Measurements from ENCODE around the gene PCLO.

Gene PCLO, protein sequence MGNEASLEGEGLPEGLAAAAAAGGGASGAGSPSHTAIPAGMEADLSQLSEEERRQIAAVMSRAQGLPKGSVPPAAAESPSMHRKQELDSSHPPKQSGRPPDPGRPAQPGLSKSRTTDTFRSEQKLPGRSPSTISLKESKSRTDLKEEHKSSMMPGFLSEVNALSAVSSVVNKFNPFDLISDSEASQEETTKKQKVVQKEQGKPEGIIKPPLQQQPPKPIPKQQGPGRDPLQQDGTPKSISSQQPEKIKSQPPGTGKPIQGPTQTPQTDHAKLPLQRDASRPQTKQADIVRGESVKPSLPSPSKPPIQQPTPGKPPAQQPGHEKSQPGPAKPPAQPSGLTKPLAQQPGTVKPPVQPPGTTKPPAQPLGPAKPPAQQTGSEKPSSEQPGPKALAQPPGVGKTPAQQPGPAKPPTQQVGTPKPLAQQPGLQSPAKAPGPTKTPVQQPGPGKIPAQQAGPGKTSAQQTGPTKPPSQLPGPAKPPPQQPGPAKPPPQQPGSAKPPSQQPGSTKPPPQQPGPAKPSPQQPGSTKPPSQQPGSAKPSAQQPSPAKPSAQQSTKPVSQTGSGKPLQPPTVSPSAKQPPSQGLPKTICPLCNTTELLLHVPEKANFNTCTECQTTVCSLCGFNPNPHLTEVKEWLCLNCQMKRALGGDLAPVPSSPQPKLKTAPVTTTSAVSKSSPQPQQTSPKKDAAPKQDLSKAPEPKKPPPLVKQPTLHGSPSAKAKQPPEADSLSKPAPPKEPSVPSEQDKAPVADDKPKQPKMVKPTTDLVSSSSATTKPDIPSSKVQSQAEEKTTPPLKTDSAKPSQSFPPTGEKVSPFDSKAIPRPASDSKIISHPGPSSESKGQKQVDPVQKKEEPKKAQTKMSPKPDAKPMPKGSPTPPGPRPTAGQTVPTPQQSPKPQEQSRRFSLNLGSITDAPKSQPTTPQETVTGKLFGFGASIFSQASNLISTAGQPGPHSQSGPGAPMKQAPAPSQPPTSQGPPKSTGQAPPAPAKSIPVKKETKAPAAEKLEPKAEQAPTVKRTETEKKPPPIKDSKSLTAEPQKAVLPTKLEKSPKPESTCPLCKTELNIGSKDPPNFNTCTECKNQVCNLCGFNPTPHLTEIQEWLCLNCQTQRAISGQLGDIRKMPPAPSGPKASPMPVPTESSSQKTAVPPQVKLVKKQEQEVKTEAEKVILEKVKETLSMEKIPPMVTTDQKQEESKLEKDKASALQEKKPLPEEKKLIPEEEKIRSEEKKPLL (N-terminal part only)

GRCh38 chr7:83162402-83163256 lies at the start of gene PCLO:
PCLO (minus strand) TSS chr7:83162884; CDS start chr7:83162592, 292 bp downstream.
- peak; percentile 55 for DNase-seq

- no peak for DNase-seq
Measured at GRCh38 chr7:83211685-83212084, 49.0 kb upstream of the PCLO start.

GRCh38 chr7:83210479-83210878 lies 47.8 kb upstream of the PCLO start:
- no peak for DNase-seq

- DNase-seq: no peak
Measured at GRCh38 chr7:83204715-83205114, 42.0 kb upstream of the PCLO start.

DNA sequence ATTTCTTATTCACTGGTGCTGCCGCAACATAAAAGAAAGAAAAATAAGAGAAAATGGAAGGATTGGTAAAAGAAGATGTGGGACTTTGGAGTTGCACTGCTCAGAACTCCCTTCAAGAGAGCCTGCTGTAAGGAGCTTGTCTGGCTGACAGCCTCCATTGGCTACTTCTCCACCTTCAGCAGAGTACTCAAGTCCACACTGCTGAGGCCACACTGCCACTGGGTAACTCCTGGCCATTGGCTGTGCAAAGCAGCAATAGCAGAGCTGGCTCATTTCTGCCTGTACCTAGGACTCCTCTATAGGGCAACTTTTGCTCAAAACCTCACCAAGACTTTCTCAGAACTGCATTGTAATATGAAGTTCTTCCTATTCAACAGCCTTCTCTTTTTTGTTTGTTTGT lies 38.7 kb upstream of the PCLO start:
- no peak for DNase-seq

- DNase-seq: no peak
Measured at GRCh38 chr7:83190659-83191389, 28.1 kb upstream of the PCLO start.

DNA sequence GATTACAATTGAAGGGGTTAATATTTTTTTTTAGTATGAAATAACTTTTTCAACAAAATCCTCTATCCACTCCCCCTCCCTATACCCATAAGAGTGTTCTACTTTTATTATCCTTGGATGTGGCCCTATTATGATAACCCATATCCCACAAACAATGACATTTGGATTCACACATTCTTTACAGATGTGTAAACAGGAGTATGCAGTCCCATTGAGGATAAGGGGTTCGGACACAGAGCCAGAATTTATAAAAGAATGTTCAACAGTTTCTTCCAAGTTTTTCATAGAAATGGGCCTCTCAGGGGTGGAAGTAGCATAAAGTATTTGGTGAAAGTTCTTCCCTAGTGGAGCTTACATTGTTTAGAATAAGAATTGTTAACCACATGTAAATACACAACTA lies 16.1 kb upstream of the PCLO start:
- no peak for DNase-seq

GRCh38 chr7:83178066-83178465 lies 15.4 kb upstream of the PCLO start:
- DNase-seq: no peak

GRCh38 chr7:83173664-83174063 lies 11.0 kb upstream of the PCLO start:
- DNase-seq: no peak

DNA sequence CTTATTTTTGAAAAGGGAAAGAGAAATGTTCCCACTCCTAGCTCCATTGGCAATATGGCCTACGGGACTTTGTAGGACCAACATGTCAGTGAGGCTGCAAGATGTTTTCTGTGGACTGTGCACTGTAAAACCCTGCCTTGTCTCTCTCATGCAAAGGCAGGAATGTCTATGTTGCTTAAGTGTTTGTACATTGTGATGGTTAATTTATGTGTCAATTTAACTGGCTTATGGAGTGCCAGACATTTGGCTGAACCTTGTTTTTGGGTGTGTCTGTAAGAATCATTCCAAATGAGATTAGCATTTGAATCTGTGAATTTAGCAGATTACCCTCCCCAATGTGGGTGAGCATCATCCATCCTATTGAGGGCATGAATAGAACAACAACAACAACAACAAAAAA lies 4.1 kb upstream of the PCLO start:
- no peak for DNase-seq

DNA sequence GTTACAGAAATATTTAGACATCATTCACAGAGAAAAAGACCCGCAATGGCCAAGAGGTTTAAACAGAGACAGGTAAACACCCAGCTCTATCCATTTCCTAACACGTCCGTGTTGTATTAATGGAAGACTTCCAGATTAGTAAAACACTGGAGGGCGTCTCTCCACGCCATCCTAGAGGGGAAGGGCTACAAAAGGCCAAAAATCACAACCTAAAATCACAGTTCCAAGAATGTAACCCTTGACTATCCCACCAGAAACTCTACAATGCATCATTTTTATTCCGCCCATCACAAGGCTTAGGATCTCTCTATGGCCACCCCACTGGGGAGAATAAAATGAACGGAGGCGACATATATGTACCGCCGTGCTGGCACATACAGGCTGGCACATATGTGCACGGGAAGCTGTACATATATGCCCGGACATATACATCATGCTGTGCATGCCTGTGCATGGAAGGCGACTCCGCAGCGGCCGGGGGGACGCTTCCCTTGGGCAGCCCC lies 734 bp downstream of the PCLO start:
- DNase-seq: no peak

- DNase-seq: peak; percentile 20
Measured at GRCh38 chr7:83161186-83161585, 1.5 kb downstream of the PCLO start.

DNA sequence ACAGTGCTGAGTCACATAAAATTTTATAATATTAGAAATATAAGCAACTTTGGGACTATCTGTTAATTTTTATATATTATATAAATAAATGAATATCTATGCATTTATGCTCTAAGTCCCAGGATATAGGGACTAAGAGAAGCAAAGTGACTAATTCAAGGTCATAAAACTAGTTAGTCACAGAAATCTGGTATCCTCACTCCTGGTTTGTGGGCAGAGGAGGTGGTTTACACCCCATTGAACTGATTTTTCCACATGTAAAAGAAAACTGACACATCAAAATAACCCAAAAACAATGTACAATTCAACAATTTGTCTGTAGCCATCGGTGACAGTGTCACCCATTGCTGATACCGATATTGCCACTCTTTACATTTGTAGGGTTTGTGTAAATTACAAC lies 3.0 kb downstream of the PCLO start:
- DNase-seq: no peak

DNA sequence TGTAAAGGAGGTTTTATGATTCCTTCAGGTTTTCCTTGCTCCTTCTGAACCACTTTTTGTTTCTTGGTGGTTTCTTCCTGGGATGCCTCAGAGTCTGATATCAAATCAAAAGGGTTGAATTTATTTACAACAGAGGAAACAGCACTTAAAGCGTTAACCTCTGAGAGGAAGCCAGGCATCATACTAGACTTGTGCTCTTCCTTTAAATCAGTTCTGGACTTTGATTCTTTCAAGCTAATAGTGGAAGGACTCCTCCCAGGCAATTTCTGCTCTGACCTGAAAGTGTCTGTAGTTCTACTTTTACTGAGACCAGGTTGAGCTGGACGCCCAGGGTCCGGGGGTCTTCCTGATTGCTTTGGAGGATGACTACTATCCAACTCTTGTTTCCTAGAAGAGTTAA lies 6.7 kb downstream of the PCLO start:
- DNase-seq: no peak

- DNase-seq: no peak
Measured at GRCh38 chr7:83155407-83155806, 7.3 kb downstream of the PCLO start.

DNA sequence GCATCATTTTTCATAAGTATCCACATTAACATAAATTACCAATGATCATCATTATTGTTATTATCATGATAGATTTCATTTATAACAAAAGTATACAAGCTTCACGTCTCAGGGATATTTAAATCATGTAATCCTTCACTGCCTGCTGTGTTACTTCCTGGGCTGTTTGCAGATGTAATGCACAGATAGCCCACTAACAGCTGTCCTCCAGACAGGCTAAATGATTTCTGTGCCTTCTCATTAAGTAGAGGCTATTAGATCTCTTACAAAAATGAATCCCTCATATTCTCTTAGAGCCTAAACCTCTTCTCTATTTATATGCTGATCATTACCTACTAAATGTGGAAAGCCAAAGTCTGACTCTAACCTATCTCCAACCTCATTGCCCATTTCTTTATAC lies 9.3 kb downstream of the PCLO start:
- no peak for DNase-seq

- peak; percentile 24 for DNase-seq
Measured at GRCh38 chr7:83150310-83150709, 12.4 kb downstream of the PCLO start.

GRCh38 chr7:83149466-83149865 lies 13.2 kb downstream of the PCLO start:
- DNase-seq: peak; percentile 86

GRCh38 chr7:83148776-83149175 lies 13.9 kb downstream of the PCLO start:
- peak; percentile 71 for DNase-seq

- no peak for DNase-seq
Measured at GRCh38 chr7:83143107-83143506, 19.6 kb downstream of the PCLO start.

DNA sequence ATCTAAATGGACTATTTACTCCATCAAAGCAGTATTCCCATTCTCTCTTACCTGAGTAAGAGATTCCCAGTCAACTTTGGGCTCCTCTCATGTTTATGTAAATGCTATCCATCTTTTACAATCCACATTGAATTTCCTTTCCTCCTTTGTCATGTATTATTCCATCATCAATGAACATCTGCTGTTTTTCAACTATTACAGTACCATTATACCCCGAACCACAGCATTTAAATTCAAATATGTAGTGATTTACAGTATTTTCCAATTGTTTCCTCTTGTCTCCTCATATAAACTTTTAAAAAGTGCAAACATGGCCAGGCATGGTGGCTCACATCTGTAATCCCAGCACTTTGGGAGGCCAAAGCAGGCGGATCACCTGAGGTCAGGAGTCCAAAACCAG lies 20.3 kb downstream of the PCLO start:
- DNase-seq: no peak

Data from MV-4-11 (cell line).